Hepatic stellate cell (primary cell): ENCODE measurements around the gene CCT3.
A peak's percentile ranks its signal among the peaks of the same experiment; 100 is the strongest.

ENCODE experiments used
- DNase-seq: peaks from one replicate; pipeline ENCODE4 v3.0.0; 2011; ENCODE audit warnings: low spot score

The CCT3 gene

GRCh38 chr1:156276966-156277381 lies 61.1 kb downstream of the CCT3 start:
- DNase-seq, result no peak

- DNase-seq, result no peak
Measured at GRCh38 chr1:156276532-156276931, 61.6 kb downstream of the CCT3 start.

GRCh38 chr1:156270314-156270713 lies 67.8 kb downstream of the CCT3 start:
- DNase-seq, result no peak

GRCh38 chr1:156268336-156268735 lies 69.8 kb downstream of the CCT3 start:
- no peak for DNase-seq

- DNase-seq, result no peak
Measured at GRCh38 chr1:156266051-156266450, 72.0 kb downstream of the CCT3 start.

- no peak for DNase-seq
Measured at GRCh38 chr1:156263288-156263655, 74.8 kb downstream of the CCT3 start.

GRCh38 chr1:156262461-156263287 lies 75.4 kb downstream of the CCT3 start:
- DNase-seq, result peak; percentile 78

- DNase-seq, result no peak
Measured at GRCh38 chr1:156260896-156261295, 77.2 kb downstream of the CCT3 start.

- DNase-seq, result no peak
Measured at GRCh38 chr1:156259805-156260204, 78.3 kb downstream of the CCT3 start.
